NCI-H1092 (cell line): ENCODE measurements around the gene NSD2.

Experiments used
- DNase-seq: peaks from one replicate; lab custom pipeline; 2025; lab: John Stamatoyannopoulos, UW

The NSD2 gene

DNA sequence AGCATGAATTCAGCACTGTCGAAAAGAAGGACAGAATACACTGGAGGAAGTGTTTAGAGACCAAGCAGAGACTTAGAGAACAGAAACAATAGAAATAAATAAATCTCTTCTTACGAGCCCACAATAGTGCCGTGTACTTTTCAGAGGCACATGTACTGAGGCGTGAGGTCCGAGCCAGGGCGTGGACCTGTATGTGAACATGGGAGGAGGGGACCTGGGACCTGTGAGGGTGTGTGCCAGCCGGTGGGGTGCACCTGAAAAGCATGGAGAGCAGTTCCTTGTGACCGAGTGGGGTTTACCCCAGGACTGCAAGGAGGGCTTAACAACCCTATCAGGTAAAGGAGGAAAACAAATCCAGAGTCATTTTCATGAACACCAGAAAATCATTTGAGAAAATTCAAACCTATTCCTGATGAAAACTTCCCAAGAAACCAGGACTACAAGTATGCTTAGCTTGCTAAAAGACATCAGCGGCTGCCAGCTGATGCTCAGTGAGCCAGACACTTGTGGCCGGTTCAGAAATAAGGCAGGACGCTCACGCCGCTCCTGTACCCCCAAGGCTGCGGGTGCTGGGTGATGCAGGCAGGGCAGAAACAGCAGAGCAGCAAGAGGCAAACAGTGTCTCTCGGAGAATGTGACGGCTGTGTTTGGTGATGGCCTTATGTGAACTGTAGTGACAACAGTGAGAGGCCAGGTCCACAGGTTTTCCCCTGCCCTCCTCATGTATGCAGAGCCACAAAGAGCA lies 100.4 kb downstream of the NSD2 start:
- DNase-seq, result no peak

DNA sequence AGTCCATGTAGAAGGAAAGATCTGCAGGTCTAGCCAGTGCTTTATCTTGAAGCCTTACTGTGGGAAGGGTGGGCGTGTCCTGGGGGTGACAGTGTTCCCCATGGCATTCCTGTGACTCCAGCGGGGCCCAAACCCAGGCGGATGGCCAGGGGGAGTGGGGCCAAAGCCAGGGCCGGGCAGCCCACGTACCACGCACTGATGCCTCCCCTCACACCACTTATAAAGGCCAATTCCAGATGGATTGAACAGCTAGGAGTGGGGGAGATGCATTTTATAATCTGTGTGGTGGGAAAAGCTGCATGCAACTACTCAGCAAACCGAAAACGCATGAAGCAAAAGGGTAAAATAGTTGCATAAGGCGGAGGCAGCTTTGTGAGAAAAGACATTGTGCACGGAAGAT lies 101.2 kb downstream of the NSD2 start:
- DNase-seq, result no peak

DNA sequence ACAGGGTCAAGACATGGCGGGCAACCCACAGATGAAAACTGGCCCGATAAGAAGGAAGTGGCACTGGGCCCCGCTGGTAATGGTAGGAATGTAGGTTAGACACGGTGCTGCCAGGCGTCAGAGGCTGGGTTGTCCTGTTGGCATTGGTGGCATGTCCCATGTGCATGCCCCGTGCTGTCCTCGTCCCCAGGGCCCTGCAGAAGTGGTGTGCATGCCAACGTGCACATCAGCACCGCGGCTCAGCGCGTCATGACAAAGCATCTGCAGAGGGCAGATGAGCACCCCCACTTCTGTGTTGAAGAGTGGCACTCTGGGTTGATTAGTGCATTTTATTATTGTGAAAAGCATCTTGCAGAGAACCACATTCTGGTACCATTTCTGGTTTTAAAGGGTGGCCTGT lies 102.0 kb downstream of the NSD2 start:
- no peak for DNase-seq

DNA sequence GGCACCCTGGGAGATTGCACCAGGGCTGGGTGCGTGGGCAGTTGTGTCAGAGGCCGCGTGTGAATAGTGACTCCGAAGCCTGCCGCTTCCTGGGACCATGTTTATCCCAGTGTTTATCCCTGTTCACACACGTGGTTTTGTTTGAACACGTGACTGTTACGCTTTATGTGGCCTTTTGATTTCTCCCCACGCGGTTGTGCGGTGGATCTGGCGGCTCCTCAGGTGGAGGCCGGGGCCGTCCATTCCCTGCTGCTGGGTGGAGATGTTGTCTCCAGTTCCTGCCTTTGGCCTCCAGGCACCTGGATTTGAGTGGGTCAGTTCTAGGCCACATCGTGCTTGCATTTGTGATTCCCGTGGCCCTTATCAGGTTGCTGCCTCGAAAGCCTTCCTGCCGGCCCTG lies 102.5 kb downstream of the NSD2 start:
- no peak for DNase-seq

DNA sequence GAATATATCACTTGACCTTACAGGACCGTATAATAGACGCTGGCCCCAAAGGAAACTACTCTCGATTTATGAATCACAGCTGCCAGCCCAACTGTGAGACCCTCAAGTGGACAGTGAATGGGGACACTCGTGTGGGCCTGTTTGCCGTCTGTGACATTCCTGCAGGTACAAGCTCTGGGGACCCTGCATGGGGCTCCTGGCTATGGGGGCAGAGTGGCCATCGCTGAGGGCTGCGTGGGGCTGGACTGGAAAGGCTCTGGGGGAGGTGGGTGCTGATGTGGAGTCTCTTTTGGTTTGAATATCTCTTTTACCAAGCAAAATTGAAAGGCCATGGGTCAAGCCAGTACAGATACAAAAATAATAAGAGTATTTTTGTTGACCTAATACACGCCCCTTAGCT lies 103.6 kb downstream of the NSD2 start:
- no peak for DNase-seq

DNA sequence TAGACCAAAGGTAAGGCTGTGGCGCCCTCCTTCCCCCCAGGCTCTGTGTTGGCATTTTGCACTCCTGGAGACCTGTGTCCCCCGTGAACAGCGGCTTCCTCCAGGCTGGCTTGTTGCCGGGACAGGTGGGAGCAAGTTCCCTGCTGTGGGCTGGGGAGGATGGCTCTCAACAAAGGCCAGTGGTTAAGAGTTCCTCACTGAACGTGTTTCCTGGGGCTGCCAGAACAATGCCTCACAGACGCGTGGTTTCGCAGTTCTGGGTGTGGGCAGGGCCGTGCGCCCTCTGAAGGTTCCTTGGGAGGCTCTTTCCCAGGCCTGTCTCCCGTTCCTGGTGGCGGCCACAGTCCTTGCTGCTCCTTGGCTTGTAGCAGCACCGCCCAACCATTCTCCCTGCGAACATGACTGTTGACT lies 104.2 kb downstream of the NSD2 start:
- DNase-seq, result no peak

DNA sequence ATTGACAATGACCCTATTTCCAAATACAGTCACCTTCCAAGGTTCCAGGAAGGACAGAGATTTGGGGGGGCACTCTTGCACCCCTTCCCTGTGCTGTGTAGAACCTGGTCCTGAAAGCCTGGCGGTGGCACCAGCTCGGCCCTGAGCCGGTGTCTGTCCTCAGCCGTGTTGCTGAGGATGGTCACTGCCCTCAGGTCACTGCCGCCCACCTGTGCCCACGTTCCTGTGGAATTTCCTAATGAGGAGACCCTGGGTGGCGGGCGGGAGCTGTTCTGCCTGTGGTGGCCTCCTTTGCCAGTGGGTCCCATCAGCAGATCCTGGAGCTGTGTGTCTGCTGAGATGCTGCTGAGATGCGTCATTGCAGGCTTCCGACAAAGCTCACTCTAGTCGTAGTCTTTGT lies 104.7 kb downstream of the NSD2 start:
- no peak for DNase-seq

DNA sequence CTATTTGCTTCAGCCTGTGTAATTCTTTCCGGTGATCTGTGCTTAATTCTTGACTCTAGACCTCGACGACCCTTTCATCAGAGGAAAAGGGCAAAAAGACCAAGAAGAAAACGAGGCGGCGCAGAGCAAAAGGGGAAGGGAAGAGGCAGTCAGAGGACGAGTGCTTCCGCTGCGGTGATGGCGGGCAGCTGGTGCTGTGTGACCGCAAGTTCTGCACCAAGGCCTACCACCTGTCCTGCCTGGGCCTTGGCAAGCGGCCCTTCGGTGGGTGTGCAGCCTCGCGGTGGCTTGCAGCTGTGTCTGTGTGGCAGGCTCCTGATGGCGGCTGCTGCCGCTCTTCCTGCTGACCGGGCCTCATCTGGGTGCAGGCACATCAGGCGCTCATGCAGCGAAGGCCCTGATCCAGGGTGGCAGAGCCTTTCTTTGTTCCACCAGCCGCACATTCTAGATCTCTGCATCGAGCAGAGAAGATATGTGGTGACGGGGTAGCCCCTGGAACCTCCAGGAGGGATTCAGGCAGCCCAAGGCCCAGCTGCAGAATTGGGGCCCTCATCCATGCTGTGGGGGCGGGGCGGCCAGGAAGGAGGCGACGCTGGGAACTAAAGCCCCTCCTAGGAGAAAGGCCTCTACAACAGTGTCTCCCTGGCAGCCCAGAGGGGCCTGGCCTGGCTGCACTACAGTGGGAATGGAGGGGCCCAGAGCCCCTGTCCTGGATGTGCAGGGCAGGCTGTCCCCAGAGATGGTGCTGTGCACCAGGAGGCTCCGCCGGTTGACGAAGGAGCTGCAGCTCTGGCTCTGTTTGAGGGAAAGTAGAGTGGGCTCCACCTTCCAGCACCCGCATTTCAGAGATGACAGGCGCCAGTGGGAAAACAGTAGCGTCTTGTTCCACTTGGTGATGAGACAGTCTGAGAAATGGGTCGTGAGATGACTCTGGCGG lies 105.5 kb downstream of the NSD2 start:
- no peak for DNase-seq

DNA sequence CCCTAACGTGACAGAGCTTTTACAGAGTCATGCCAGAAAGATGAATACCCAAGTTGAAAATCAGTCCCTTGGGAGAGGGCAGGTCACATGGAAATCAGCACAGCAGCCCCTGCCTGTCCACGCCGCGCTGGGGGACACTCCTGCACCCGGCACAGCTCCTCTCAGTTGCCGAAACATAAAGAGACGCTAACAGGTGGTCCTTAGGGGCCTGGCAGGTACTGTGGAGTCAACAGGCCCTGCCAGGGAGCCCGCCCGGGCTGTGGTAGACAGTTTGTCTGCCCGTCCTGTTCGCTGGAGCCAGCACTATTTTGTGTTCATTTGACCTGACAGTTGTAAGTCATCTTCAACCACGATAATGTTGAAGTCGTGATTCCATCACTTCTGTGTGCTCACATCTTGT lies 107.0 kb downstream of the NSD2 start:
- DNase-seq, result no peak

DNA sequence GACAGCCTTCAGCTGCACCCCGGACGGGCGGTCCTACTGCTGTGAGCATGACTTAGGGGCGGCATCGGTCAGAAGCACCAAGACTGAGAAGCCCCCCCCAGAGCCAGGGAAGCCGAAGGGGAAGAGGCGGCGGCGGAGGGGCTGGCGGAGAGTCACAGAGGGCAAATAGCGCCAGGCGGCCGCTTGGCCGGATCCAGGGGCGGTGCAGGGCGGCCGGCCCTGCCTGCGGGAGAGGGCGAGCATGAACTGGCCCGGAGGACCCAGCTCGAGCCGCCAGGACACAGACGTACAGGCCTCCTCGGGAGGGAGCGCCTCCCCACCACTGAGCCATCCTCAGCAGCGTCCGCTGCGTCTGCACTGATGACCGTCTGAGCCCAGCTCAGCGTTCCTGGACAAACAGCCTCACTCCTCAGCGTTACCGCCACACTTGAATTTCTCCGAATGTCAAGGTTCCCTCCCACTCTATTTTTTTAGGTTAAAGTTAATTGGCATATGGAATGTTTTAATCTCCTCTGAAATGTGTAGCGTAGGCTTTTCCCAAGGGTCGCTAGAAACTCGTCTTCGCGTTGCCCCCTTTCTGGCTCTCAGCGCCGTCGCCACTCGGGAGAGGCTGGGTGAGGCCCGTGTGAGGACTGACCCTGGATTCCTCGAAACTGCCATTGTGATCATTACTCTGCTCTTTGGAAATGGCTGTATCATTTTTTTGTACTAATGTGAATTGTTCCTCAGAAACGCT lies 107.7 kb downstream of the NSD2 start:
- no peak for DNase-seq

DNA sequence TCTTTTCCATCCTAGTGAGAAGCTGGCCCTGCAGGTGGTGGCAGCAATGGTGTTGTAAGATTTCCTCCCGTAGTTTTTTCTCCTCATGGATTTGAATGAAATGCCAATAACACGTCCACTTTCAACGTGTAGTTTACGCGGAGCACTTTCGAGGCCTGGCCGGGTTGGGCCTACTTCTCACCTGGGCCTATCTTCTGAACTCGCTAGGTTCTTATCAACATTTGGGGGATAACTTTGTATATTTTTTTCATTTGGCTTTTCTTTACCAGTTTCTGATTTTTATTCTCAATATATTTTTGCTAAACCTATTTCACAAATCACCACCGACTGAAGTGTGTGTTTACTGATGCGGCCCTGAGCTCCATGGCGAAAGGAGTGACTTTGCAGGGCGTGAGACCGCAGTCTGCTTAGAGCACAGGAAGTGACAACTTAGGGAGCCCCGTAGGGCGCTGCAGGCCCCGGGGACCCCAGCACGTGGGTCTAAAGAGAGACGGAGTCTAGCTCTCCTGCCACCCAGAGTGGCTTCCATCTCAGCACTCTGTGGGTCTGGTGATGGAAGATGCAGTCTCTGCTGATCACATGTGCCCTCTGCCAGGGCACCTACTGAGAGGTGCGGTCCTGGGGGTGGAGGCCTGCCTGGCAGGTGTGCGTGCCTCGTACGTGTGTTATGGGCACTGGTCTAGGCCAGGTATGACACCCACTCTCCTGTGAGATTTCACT lies 108.4 kb downstream of the NSD2 start:
- DNase-seq, result no peak

DNA sequence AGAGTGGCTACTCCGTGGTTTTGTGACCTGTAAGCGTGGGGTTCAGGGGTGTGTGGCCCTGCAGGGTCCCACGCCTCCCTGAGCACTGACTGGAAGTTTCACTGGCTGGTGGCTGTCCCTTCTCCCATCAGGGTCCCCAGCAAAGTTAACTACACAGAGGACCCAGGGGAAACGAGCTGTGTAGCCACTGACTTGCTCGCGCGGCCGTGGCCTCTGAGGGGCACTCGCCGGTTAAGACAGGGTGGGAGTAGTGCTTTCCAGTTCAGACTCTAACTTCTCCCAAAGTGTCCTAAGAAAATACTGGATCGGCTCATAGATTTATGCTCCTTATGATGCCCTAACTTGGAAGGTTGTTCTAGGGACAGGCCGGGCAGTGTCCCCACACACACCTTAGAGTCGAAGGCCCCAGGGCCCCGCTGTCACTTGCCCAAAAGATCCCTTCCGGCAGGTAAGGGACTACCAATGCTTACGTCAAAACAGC lies 109.4 kb downstream of the NSD2 start:
- no peak for DNase-seq

DNA sequence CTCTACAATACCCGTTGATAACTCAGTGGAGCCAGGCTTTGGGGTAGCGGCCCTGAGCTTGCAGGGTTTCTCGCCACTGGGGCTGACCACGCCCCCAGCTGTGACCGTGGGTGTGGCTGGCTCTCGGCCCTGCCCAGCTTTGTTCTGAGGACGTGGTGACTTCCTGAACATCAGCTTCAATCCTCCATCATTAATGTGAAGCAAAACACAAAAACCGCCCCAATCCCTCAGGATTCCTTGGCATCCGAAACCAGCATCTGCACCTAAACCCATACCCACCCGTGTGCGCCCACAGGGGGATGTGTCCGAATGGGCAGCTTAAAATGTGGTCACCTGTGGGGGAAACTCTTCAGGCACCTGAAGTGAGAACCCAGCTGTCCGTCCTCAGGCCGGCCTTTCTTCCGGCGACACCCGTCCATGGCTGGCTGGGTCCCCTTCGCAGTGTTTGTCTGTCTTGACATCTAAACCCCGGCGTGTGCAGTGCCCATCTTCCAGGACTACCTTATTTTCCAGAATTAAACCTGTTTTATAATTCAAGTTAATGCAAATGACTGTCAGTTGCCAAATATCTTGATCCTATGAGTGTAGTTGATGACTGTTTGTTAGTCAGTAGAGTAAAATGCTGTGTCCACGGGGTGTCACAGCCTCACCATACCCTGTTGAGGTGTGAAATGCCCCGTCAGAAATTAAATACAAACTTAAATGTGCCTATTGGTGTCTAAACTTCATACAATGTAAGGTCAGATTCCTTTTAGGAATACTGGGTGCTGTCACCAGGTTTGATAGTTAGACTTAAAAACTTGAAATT lies 110.3 kb downstream of the NSD2 start:
- DNase-seq, result no peak

DNA sequence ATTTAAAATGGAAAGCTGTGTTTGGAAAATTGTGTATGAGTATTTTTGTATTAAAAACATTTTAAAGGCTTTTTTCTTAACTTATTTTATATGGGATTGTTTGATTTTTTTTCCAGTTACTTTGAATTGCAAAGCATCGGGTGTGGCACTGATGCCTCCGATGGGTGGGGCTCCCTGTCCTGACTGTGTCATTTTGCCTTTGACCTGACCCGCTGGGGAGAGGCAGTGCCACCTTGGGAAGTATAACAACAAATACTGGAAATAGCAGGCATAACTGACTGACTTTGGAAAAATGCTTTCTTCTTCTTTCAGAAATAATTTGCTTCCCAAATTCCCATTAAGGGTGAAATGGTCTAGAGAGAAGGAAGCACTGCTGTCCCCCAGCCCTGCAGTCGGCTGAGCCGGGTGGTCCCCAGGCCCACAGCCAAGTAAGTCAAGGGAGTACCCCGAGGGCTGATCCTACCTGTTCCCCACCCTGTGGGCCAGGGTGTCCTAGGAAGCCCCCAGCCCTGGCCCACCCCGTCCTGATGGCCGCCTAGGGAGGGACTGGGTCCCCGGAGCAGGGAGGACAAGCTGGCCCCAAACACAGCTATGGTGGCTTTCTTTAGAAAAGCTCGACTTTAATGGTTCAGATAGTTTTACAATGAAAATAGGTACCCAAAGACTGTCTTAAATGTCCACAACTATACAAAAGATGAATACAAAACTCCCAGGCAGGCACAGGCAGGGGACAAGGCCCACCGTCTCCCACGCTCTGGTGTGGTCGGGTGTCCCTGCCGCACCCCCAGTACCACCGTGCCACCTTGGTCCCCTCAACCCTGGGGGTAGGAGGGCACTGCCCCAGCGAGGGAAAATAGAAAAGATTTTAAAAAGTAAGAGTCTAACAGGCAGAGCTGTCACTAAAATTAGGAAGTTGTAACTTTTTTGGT lies 111.2 kb downstream of the NSD2 start:
- DNase-seq, result no peak

DNA sequence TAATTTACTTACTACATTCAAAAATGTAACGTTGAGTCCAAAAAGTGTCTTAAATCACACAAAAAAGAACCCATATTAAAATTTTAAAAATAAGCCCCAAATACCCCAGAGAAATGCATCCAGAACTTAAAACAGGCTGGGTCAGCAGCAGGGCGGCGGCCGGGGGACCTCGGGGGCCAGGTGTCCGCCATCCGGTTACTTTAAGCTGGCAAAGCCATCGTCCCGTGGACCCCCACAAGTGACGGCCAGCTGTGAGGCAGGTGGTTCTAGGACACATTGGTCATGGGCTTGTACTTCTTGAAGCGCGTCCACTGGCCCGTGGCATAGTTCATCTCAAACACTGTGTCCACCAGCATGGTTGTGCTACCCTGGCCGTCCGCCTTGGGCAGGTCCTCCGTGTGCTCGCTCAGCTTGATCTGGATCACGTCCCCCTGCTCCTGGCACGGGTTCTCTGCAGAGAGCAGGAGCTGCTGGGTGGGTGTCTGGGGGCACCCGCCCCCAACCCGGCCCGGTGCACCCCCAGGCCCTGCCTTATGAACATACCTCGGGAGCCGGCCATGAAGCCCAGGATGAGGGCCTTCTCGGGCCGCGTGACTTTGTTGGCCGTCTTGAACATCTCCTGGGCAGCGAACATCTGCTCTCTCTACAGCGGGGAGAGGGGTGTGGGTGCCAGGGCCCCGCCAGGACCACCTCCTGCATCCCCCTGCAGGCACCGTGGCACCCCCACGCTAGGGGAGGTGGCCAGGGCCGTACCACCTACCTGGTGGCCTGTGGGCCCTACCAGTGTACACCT lies 112.1 kb downstream of the NSD2 start:
- DNase-seq, result no peak

DNA sequence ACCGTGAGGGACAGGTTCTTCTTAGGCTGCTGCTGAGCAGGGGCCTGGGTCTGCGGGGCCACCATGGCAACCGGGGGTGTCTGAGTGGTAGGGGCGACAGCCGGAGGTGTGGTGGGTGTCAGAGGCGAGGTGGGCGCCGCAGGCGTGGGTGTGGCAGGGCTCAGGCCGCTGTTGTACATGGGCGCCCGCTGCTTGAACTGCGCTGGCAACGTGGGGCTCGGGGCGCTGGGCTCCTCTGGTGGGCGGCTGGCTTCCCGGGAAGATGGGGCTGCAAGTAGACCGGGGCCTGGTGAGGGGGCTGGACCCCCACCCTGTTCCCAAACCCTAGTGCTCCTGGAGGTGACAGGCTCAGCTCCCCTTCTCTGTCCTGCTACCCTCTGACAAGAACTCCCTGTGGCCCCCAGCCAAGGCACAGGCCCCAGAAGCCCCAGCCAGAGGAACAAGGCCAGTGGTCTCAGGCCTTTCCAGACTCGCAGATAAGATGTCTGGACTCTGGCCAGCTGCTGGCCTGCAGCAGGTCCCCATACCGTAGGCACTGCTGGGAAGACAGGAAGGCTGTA lies 112.7 kb downstream of the NSD2 start:
- DNase-seq, result no peak

DNA sequence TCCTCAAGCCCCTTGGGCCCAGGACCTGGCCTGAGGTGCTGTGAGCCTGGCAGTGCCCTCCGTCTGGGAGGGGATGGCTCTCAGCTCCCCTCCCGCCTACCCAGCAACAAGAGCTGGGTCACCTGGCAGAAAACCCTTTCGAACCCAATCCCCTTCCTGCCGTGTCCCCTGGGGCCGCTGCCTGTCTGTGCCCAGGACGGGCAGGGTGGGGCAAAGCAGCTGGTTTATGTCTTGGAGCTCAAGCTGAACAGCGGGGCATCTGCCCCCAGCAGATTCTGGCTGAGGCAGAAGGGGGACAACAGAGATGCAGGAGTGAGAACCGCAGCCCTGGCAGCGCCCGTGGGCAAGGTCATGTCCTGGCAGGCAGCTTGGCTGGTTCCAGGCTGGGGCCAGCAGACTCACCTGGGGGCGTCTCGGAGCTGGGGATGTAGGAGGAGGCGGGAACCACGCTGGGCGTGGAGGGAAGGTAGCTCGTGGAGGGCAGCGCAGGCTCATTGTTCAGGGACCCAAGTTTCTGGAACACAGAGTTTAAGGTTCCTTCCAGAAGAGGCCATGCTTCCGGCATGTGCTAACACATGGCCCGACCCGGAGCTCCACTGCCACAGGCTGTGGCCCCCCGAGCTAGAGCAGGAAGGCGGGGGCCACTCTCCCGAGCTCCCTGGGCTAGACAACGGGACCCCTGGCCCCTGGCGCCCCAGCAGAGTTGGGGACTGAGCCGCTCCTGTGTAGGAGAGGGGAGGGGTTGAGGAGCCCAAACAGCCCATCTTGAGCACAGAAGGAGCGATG lies 113.4 kb downstream of the NSD2 start:
- DNase-seq, result no peak

DNA sequence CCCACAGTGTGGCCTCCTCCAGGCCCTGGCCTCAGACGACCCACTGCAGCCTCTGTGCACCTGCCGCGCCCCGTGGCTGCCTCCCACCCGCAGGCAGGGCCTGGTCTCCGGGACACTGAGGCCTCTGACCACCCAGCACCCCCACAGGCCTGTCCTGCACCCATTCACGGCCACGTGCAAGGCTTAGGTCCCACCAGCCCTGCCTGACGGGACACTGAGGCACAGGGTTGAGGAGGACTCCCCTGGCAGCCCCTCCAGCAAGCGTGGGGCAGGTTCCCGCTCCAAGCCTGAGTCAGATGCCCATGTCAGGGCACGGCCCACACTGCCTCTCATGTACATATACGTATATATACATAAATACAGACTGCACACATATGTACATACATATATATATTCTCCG lies 114.1 kb downstream of the NSD2 start:
- DNase-seq, result no peak
